Measurements from ENCODE around the gene ARPC2.
A peak's percentile ranks its signal among the peaks of the same experiment; 100 is the strongest.
"Not testable (repeated sequence)": the region's sequence is repeated elsewhere in the genome, so short reads cannot be mapped to it uniquely, and the experiment has no call there.

Gene ARPC2

DNA sequence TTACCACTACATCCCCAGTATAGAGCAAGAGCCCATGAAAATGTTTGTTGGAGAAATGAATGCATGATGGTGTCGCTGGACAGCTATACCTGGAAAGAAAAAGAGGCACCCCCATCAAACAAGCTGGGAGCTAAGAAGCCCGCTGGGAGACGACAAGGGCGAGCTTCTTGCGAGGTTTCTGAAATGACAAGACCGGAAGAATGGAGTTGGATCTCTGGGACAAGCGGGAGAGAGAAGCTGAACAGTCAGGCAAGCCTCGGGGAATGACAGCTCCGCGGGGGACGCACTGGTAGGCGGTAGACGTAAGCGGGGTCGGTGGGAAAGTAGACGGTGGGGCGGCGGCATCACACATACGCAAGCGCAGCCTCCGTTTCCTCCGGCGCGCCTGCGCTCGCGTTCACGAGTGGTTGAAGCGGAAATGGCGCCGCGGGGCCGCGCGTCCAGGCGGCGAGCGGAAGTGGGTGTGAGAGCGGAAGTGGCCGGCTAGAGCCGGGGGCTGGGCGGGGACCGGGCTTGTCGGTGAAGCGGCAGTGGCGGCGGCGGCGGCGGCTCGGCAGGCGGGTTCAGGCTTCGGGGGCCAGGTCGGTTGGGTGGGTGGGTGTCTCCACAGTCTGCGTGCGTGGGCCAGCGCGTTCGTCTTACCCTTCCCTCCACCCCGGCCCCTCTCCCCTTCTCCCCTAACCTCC lies at the start of gene ARPC2:
Gene ARPC2 (plus strand): TSS at position 516 of the 686 bp plus-strand sequence. CDS start 282 bp downstream, outside the sequence.
- H3K4me3 ChIP-seq (ENCODE audit: low read depth, low read length), result peak within 1 kb of the TSS; percentile 74
- TF ChIP-seq, protein P1, sequence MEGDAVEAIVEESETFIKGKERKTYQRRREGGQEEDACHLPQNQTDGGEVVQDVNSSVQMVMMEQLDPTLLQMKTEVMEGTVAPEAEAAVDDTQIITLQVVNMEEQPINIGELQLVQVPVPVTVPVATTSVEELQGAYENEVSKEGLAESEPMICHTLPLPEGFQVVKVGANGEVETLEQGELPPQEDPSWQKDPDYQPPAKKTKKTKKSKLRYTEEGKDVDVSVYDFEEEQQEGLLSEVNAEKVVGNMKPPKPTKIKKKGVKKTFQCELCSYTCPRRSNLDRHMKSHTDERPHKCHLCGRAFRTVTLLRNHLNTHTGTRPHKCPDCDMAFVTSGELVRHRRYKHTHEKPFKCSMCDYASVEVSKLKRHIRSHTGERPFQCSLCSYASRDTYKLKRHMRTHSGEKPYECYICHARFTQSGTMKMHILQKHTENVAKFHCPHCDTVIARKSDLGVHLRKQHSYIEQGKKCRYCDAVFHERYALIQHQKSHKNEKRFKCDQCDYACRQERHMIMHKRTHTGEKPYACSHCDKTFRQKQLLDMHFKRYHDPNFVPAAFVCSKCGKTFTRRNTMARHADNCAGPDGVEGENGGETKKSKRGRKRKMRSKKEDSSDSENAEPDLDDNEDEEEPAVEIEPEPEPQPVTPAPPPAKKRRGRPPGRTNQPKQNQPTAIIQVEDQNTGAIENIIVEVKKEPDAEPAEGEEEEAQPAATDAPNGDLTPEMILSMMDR (IDR thresholded peaks at IDR 0.05; ENCODE audit: insufficient read depth, low read depth, low read length, missing control alignments), result no peak
- DNase-seq (ENCODE audit: low read depth), result peak; percentile 96

DNA sequence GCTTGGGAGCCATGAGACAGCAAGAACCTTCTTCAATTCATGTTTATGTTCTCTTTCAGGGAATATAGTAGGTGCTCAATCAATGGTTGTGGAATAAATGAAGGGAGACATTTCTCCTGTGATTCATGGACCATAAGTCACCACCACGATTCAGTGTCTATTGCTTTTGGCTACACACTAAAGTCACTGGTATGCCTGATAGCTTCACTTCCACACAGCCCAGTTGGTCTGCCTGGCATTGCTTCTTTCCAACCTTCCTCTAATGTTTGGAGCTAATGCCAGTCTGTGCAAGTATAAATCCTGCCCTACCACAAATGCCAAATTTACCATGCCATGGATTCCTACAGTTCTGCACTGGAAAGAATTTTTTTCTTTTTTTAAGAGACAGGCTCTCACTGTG lies 49.0 kb upstream of the ARPC2 start:
- TF ChIP-seq, protein P1 (IDR thresholded peaks at IDR 0.05; ENCODE audit: insufficient read depth, low read depth, low read length, missing control alignments), result no peak
- no peak for DNase-seq (ENCODE audit: low read depth)
- H3K4me3 ChIP-seq (ENCODE audit: low read depth, low read length), result no peak overlapping the region

DNA sequence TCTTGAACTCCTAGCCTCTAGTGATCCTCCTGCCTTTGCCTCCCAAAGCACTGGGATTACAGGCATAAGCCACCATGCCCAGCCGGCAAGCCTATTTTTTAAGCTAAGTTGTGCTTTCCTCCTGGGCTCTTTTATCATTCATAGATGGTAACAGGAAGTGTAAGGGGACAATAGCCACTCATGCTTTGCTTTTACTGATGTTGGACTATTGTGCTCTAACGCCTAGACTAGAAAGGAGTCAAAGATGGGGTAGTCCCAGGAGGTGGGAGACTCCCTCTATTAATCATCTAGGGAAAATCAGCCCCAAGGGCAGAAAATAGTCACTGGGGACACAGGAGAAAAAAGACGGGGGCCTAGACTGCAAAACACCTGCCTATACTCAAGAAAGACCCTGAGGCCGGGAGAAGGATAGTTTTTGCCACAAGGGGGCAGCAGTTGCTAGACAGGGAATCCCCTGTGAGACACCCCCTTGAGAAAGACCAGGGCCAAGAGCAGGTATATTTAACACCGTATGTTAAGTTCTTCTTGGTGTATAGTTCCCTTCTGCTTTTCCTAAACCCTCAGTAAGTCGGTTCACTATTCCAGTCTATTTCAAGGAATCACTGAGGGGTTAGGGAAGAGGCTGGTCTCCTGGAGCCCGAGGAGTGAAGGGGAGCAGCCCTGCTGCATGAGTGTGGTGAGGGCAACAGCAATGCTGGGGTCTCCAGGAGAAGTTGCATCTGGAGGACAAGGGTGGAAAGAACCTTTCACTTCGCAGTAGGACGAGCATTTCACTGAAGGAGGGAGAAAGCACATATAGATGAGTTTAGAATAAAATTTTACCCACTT lies 48.1 kb upstream of the ARPC2 start:
- peak; percentile 69 for DNase-seq (ENCODE audit: low read depth)
- TF ChIP-seq, protein P1 (IDR thresholded peaks at IDR 0.05; ENCODE audit: insufficient read depth, low read depth, low read length, missing control alignments), result peak; percentile 75
- no peak overlapping the region for H3K4me3 ChIP-seq (ENCODE audit: low read depth, low read length)

DNA sequence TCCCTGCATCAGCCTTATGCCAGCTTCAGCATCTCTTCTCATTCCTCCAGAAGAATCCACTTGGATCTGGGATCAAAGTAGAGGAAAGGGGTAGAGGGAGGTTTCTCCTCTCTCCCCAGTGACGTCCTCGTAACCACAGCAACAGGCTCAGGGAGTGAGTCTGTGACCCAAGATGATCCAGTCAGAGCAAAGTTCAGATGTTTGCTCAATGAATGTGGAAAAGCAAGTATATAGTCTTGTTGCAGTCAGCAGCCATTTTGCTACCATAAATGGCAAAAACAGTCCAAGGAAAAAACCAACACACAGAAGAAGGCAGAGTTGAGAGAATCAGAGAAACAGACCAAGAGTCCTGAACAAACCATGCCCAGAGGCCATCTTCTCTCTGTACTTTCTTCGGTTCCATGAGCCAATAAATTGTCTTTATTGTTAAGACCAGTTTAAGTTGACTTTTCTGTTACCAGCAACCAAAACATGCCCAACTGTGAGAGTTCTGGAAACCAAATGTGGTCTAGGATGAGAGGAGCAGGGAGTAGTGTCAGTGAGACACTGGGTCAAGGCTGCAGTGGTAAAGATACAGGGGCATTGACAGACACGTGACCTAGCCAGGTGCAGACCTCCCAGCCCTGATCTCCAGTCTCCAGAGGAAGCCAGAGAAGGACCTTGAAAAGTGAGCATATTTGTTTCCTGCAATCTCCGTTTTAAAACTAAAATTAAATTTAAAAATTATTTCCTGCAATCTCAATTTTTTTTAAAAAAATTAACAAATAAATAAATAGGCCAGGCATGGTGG lies 47.0 kb upstream of the ARPC2 start:
- no peak overlapping the region for H3K4me3 ChIP-seq (ENCODE audit: low read depth, low read length)
- no peak for DNase-seq (ENCODE audit: low read depth)
- TF ChIP-seq, protein P1 (IDR thresholded peaks at IDR 0.05; ENCODE audit: insufficient read depth, low read depth, low read length, missing control alignments), result no peak

DNA sequence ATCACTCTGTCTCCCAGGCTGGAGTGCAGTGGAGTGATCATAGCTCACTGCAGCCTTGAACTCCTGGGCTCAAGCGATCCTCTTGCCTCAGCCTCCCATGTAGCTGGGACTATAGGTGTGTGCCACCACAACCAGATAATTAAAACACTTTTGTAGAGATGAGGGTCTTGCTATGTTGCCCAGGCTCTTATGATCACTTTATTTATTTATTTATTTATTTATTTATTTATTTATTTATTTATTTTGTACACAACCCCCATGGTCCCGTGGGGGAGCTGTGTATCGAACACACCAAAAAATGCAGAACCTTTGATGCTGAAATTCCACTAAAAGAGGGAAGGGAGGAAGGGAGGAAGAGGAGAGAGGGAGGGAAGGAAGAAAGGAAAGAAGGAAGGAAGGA lies 45.2 kb upstream of the ARPC2 start:
- H3K4me3 ChIP-seq (ENCODE audit: low read depth, low read length); DNase-seq (ENCODE audit: low read depth): not testable (repeated sequence)

DNA sequence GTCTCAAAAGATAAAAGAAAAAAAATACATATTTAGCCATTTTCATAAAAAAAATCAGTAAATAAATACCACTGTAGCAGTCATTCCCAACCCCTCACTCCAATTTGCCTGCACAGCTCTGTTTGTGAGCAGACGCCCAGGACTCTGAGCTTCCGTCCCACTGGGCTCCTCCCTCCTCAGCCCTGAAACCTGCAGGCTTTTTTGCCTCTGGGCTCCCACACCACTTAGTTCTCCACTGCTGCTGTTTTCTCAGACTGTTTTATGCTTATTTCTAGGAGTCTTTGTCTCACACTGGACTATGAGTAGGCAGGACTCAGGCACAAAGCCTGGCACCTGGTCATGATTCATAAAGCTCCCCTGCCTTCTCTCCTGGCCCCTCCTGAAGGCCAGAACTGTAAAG lies 44.1 kb upstream of the ARPC2 start:
- TF ChIP-seq, protein P1 (IDR thresholded peaks at IDR 0.05; ENCODE audit: insufficient read depth, low read depth, low read length, missing control alignments), result no peak
- DNase-seq (ENCODE audit: low read depth), result no peak
- no peak overlapping the region for H3K4me3 ChIP-seq (ENCODE audit: low read depth, low read length)

DNA sequence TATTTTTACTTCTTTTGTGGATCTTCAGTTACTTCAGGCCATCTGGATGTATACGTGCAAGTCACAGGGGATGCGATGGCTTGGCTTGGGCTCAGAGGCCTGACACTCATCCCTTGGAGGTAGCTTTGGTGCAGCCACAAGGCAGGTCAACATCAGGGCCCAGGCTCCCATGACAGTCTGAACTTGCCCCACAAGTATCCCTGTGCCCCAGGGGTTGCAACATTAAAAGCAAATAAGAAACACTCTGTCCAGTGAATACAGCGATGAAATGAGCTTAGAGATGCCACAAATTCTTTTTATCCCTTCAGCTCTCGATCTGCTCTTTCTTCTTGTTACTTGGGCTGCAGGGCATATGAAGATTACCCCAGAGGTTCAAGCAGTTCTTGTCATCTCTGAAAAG lies 37.2 kb upstream of the ARPC2 start:
- TF ChIP-seq, protein P1 (IDR thresholded peaks at IDR 0.05; ENCODE audit: insufficient read depth, low read depth, low read length, missing control alignments), result no peak
- DNase-seq (ENCODE audit: low read depth), result no peak
- H3K4me3 ChIP-seq (ENCODE audit: low read depth, low read length), result no peak overlapping the region
